GM12891 (cell line): ENCODE measurements around the gene ZNF705A. TPM values are rescaled to one million over a fixed set of nuclear protein-coding genes. Genes with fewer than 3 reads are reported as not detected.
"Not testable (repeated sequence)": the region's sequence is repeated elsewhere in the genome, so short reads cannot be mapped to it uniquely, and the experiment has no call there.

Source experiments
- DNase-seq: peaks from one replicate; pipeline ENCODE4 v3.0.0; 2011; ENCODE audit warnings: low spot score; ENCODE audit not compliant: insufficient read length
- FAIRE-seq: peaks from 2 replicates; lab custom pipeline; 2011; peaks lifted over from hg19 to GRCh38; lab: Jason Lieb, UNC
- PAX5 ChIP-seq: IDR thresholded peaks from 2 replicates; pipeline ENCODE4 v1.6.1; 2011; ENCODE audit warnings: low read length, moderate library complexity, mild to moderate bottlenecking; ENCODE audit not compliant: insufficient read depth, severe bottlenecking
- POLR2A ChIP-seq: IDR thresholded peaks from 2 replicates; pipeline ENCODE4 v1.6.1; 2011; ENCODE audit warnings: low read depth, low read length, control low read depth
- POLR2AphosphoS5 ChIP-seq: IDR thresholded peaks from 2 replicates; pipeline ENCODE4 v1.6.1; 2011; ENCODE audit warnings: low read depth, low read length, control low read depth
- POU2F2 ChIP-seq: IDR thresholded peaks from 2 replicates; pipeline ENCODE4 v1.6.1; 2011; ENCODE audit warnings: low read depth, mild to moderate bottlenecking, control low read depth, low read length, moderate library complexity
- SPI1 ChIP-seq: IDR thresholded peaks from 2 replicates; pipeline ENCODE4 v1.6.1; 2011; ENCODE audit warnings: low read depth, low read length, control low read depth
- TAF1 ChIP-seq: IDR thresholded peaks from 2 replicates; pipeline ENCODE4 v1.6.1; 2011; ENCODE audit warnings: low read depth, low read length, control low read depth
- polyA plus RNA-seq: library from polyadenylated mRNA; unstranded; fragments of >200 nt; gene quantifications from one replicate; pipeline ENCODE4 v1.2.1, GENCODE V29; 2012; ENCODE audit warnings: low read depth, missing spikeins, inconsistent platforms; ENCODE audit not compliant: missing spikeins

ZNF705A gene
- polyA plus RNA-seq = not detected

GRCh38 chr12:8156845-8157244, at the start of gene ZNF705A:
Gene ZNF705A (plus strand): TSS chr12:8157015. CDS start chr12:8172626, 15,611 bp downstream.
- TF ChIP-seq PAX5 (no peak), POLR2A (no peak), SPI1 (no peak), TAF1 (no peak)
- DNase-seq = no peak
- no peak for FAIRE-seq

GRCh38 chr12:8108808-8109398, 47.9 kb upstream of the ZNF705A start:
- DNase-seq (peak; percentile 25), FAIRE-seq (peak; percentile 92)
- TF ChIP-seq POLR2A (no peak), TAF1 (no peak), POLR2AphosphoS5 (no peak), SPI1 (no peak), POU2F2 (peak; percentile 87; the same call in 1 of the 2 replicates), PAX5 (no peak)

- DNase-seq, FAIRE-seq: not testable (repeated sequence)
Observed at GRCh38 chr12:8113117-8113516, 43.7 kb upstream of the ZNF705A start.

GRCh38 chr12:8120072-8120713, 36.6 kb upstream of the ZNF705A start:
- no peak for TF ChIP-seq PAX5
- TF ChIP-seq POLR2AphosphoS5 = no peak
- TF ChIP-seq POU2F2 = no peak
- no peak for TF ChIP-seq POLR2A
- no peak for TF ChIP-seq TAF1
- TF ChIP-seq SPI1 = no peak
- FAIRE-seq = no peak

GRCh38 chr12:8123124-8123912, 33.5 kb upstream of the ZNF705A start, which contains the start of gene CLEC4A:
Gene CLEC4A (plus strand): TSS chr12:8123617. CDS start chr12:8123879, 262 bp downstream.
- DNase-seq (no peak), FAIRE-seq (peak; percentile 65)
- TF ChIP-seq SPI1 = no peak

More at GRCh38 chr12:8120072-8120713, 36.6 kb upstream of the ZNF705A start:
- DNase-seq = no peak

- TF ChIP-seq POLR2A (no peak), POLR2AphosphoS5 (no peak), PAX5 (no peak), SPI1 (no peak), POU2F2 (no peak), TAF1 (no peak)
- no peak for DNase-seq
- no peak for FAIRE-seq
Observed at GRCh38 chr12:8127138-8127537, 29.7 kb upstream of the ZNF705A start.

- not testable (repeated sequence) for DNase-seq, FAIRE-seq
Observed at GRCh38 chr12:8133636-8134397, 23.0 kb upstream of the ZNF705A start.

GRCh38 chr12:8134398-8134930, 22.4 kb upstream of the ZNF705A start:
- not testable (repeated sequence) for DNase-seq, FAIRE-seq

GRCh38 chr12:8141647-8142046, 15.2 kb upstream of the ZNF705A start:
- not testable (repeated sequence) for FAIRE-seq, DNase-seq

- no peak for DNase-seq
- FAIRE-seq = no peak
Observed at GRCh38 chr12:8143261-8143660, 13.6 kb upstream of the ZNF705A start.

More at GRCh38 chr12:8143261-8143660, 13.6 kb upstream of the ZNF705A start:
- TF ChIP-seq POLR2AphosphoS5 = no peak
- no peak for TF ChIP-seq POLR2A
- TF ChIP-seq SPI1 = no peak
- TF ChIP-seq TAF1 = no peak
- no peak for TF ChIP-seq PAX5
- no peak for TF ChIP-seq POU2F2
